ENCODE measurements around the gene KCNV2.

Gene KCNV2

GRCh38 chr9:2767800-2768677 lies 50.7 kb downstream of the KCNV2 start:
- Histone ChIP-seq H3K27me3 (ENCODE audit: control insufficient read depth, insufficient read depth, low read length) (no peaks in the 10 kb centered on the region), H3K9me3 (ENCODE audit: control insufficient read depth, low read length) (no peaks in the 10 kb centered on the region), H3K36me3 (ENCODE audit: control insufficient read depth, insufficient read depth, low read length) (no peaks in the 10 kb centered on the region), H3K4me3 (ENCODE audit: low read length) (no peak overlapping the region), H3K9ac (ENCODE audit: low read length) (no peak overlapping the region), H3K4me1 (ENCODE audit: control insufficient read depth, insufficient read depth, low read length) (peaks cover 20% of the 10 kb centered on the region)

- H3K36me3 ChIP-seq (ENCODE audit: control insufficient read depth, insufficient read depth, low read length) = no peaks in the 10 kb centered on the region
Measured at GRCh38 chr9:2771087-2771486, 53.8 kb downstream of the KCNV2 start.

GRCh38 chr9:2771661-2772060 lies 54.4 kb downstream of the KCNV2 start:
- Histone ChIP-seq H3K36me3 (ENCODE audit: control insufficient read depth, insufficient read depth, low read length) (no peaks in the 10 kb centered on the region), H3K9me3 (ENCODE audit: control insufficient read depth, low read length) (no peaks in the 10 kb centered on the region), H3K4me1 (ENCODE audit: control insufficient read depth, insufficient read depth, low read length) (peaks cover 17% of the 10 kb centered on the region), H3K4me3 (ENCODE audit: low read length) (no peak overlapping the region), H3K9ac (ENCODE audit: low read length) (no peak overlapping the region), H3K27me3 (ENCODE audit: control insufficient read depth, insufficient read depth, low read length) (no peaks in the 10 kb centered on the region)

More at GRCh38 chr9:2771087-2771486, 53.8 kb downstream of the KCNV2 start:
- Histone ChIP-seq H3K4me3 (ENCODE audit: low read length) (no peak overlapping the region), H3K4me1 (ENCODE audit: control insufficient read depth, insufficient read depth, low read length) (peaks cover 17% of the 10 kb centered on the region), H3K9me3 (ENCODE audit: control insufficient read depth, low read length) (no peaks in the 10 kb centered on the region), H3K9ac (ENCODE audit: low read length) (no peak overlapping the region), H3K27me3 (ENCODE audit: control insufficient read depth, insufficient read depth, low read length) (no peaks in the 10 kb centered on the region)

- Histone ChIP-seq H3K36me3 (ENCODE audit: control insufficient read depth, insufficient read depth, low read length) (no peaks in the 10 kb centered on the region), H3K9me3 (ENCODE audit: control insufficient read depth, low read length) (no peaks in the 10 kb centered on the region)
Measured at GRCh38 chr9:2777454-2777853, 60.1 kb downstream of the KCNV2 start.

GRCh38 chr9:2778816-2779215 lies 61.5 kb downstream of the KCNV2 start:
- Histone ChIP-seq H3K36me3 (ENCODE audit: control insufficient read depth, insufficient read depth, low read length) (no peaks in the 10 kb centered on the region), H3K4me3 (ENCODE audit: low read length) (no peak overlapping the region), H3K9ac (ENCODE audit: low read length) (no peak overlapping the region), H3K9me3 (ENCODE audit: control insufficient read depth, low read length) (no peaks in the 10 kb centered on the region), H3K27me3 (ENCODE audit: control insufficient read depth, insufficient read depth, low read length) (no peaks in the 10 kb centered on the region), H3K4me1 (ENCODE audit: control insufficient read depth, insufficient read depth, low read length) (no peaks in the 10 kb centered on the region)

More at GRCh38 chr9:2777454-2777853, 60.1 kb downstream of the KCNV2 start:
- Histone ChIP-seq H3K4me3 (ENCODE audit: low read length) (no peak overlapping the region), H3K9ac (ENCODE audit: low read length) (no peak overlapping the region), H3K27me3 (ENCODE audit: control insufficient read depth, insufficient read depth, low read length) (no peaks in the 10 kb centered on the region), H3K4me1 (ENCODE audit: control insufficient read depth, insufficient read depth, low read length) (no peaks in the 10 kb centered on the region)

All from mucosa of stomach (tissue), 1 donor.